Measurements from ENCODE around the gene RABGAP1L. TPM values are rescaled to one million over a fixed set of nuclear protein-coding genes. Genes with fewer than 3 reads are reported as not detected.

The RABGAP1L gene
- total and polyA plus RNA-seq, 2 of the 8 experiments (the other 6 are each of a cell fraction or from before 2014, with no cell fraction given), result 33.3 to 156 TPM

GRCh38 chr1:174642393-174642792, 483.1 kb downstream of the RABGAP1L start:
- Histone ChIP-seq H2BK15ac (ENCODE audit: low read length) (no peak overlapping the region), H4K20me1 (replicated peaks in 1 of 2; ENCODE audit: control insufficient read depth in 1 of 2, insufficient read depth in 2 of 2, low read length in 2 of 2) (no peaks in the 10 kb centered on the region), H3K9ac (replicated peaks in 1 of 4; ENCODE audit: extremely low read depth in 1 of 4, low read depth in 3 of 4, low read length in 3 of 4) (no peak overlapping the region), H4K8ac (ENCODE audit: extremely low read depth, insufficient read depth, low read length) (no peak overlapping the region), H4K91ac (replicated peaks; ENCODE audit: insufficient read length, low read length) (no peak overlapping the region), H4K5ac (ENCODE audit: insufficient read length, low read depth, low read length) (no peak overlapping the region), H3K79me2 (ENCODE audit: control insufficient read depth in 1 of 2, insufficient read depth in 2 of 2, low read length in 2 of 2) (no peaks in the 10 kb centered on the region), H3K79me1 (ENCODE audit: low read depth, low read length) (no peaks in the 10 kb centered on the region), H2AFZ (ENCODE audit: low read length) (no peak overlapping the region), H2BK5ac (ENCODE audit: low read depth, low read length) (no peak overlapping the region), H3K9me3 (ENCODE audit: insufficient read depth in 2 of 2, low read depth in 1 of 2, low read length in 1 of 2) (no peaks in the 10 kb centered on the region), H3K27ac (ENCODE audit: low read depth, low read length) (no peak overlapping the region), H2BK120ac (replicated peaks; ENCODE audit: low read depth, low read length) (no peak overlapping the region), H3K4ac (replicated peaks; ENCODE audit: insufficient read length, low read depth, low read length) (no peak overlapping the region), H3K14ac (ENCODE audit: insufficient read length) (no peak overlapping the region), H3K18ac (ENCODE audit: extremely low read depth, low read length) (no peak overlapping the region), H3K23ac (ENCODE audit: insufficient read length) (no peak overlapping the region), H3K36me3 (ENCODE audit: control insufficient read depth in 2 of 4, insufficient read depth in 4 of 4, low read length in 3 of 4) (no peaks in the 10 kb centered on the region), H3K4me1 (replicated peaks in 1 of 4; ENCODE audit: control insufficient read depth in 3 of 4, insufficient read depth in 4 of 4, low read length in 3 of 4) (no peaks in the 10 kb centered on the region), H3K4me2 (ENCODE audit: insufficient read depth in 1 of 2, low read depth in 2 of 2, low read length in 2 of 2) (no peak overlapping the region), H3K27me3 (replicated peaks in 1 of 4; ENCODE audit: control insufficient read depth in 3 of 4, extremely low read depth in 1 of 4, insufficient read depth in 3 of 4, low read length in 3 of 4) (no peaks in the 10 kb centered on the region), H3K4me3 (ENCODE audit: extremely low read depth in 1 of 4, insufficient read depth in 2 of 4, low read depth in 3 of 4, low read length in 4 of 4) (no peak overlapping the region), H2BK20ac (ENCODE audit: low read length) (no peak overlapping the region), H3K56ac (replicated peaks; ENCODE audit: insufficient read length, low read depth, low read length) (no peak overlapping the region), H3K23me2 (ENCODE audit: low read depth, low read length) (no peaks in the 10 kb centered on the region), H2AK5ac (ENCODE audit: low read depth, low read length) (no peak overlapping the region), H2BK12ac (ENCODE audit: low read depth, low read length) (no peak overlapping the region)
- FAIRE-seq, result no peak
- ChIA-PET CTCF (ENCODE audit: partially characterized antibody) (no interaction called here), POLR2A (ENCODE audit: partially characterized antibody) (no interaction called here)
- no peak for DNase-seq (ENCODE audit: low read depth in 1 of 2, low spot score in 2 of 2)
- TF ChIP-seq E2F6 (IDR thresholded peaks at IDR 0.05) (no peak), RNF2 (IDR thresholded peaks at IDR 0.05; ENCODE audit: borderline replicate concordance, low read depth, low read length, missing control alignments, poor library complexity, severe bottlenecking) (no peak), EP300 (IDR thresholded peaks at IDR 0.05; ENCODE audit: borderline replicate concordance in 1 of 2, low read depth in 2 of 2, low read length in 2 of 2) (no peak), GTF2F1 (IDR thresholded peaks at IDR 0.05; ENCODE audit: borderline replicate concordance, low read depth, low read length) (no peak), KDM1A (IDR thresholded peaks at IDR 0.05; ENCODE audit: borderline replicate concordance, low read length) (no peak), TAF1 (IDR thresholded peaks at IDR 0.05; ENCODE audit: low read depth, low read length) (no peak)

All from H1 (cell line).